ENCODE data around the gene ZNF846.
"Not testable (repeated sequence)": the region's sequence is repeated elsewhere in the genome, so short reads cannot be mapped to it uniquely, and the experiment has no call there.

ZNF846 gene

DNA sequence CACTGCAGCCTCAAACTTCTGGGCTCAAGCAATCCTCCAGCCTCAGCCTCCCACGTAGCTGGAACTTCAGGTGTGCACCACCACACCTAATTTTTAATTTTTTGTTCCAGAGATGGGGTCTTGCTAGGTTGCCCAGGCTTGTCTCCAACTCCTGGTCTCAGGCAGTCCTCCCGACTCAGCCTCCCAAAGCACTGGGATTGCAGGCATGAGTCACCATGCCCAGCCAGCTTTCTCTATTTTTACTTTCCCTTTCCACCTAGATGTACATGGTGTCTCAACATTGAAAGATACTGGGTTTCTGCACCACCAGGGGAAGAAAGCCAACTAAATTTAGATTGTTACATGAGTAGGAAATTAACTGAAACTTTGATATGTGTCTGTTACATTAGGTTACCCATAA is 13.8 kb upstream of the ZNF846 start:
- DNase-seq, result no peak

DNA sequence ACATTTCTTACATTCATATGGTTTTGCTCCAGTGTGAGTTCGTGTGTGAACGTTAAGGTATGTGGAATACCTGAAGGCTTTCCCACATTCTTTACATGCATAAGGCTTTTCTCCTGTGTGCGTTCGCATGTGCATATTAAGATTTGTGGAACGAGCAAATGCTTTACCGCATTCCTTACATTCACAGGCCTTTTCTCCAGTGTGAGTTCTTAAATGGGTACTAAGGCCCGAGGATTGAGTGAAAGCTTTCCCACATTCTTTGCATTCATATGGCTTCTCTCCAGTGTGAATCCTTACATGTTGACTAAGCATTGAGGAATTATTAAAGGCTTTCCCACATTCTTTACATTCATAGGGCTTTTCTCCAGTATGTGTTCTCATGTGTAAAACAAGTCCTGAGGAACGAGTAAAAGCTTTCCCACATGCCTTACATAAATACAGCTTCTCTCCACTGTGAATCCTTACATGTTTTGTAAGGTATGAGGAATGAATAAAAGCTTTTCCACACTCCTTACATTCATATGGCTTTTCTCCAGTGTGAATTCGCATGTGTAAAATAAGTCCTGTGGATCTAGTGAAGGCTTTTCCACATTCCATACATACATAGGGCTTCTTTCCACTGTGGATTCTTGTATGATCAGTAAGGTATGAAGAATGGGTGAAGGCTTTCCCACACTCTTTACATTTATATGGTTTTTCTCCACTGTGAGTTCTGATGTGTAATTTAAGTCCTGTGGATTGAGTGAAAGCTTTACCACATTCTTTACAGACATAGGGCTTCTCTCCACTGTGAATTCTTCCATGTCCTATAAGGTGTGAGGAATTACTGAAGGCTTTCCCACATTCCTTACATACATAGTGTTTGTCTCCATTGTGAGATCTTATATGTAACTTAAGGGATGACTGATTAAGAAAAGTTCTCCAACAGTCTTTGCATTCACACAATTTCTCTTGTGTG is 10.7 kb downstream of the ZNF846 start:
- no peak for DNase-seq

DNA sequence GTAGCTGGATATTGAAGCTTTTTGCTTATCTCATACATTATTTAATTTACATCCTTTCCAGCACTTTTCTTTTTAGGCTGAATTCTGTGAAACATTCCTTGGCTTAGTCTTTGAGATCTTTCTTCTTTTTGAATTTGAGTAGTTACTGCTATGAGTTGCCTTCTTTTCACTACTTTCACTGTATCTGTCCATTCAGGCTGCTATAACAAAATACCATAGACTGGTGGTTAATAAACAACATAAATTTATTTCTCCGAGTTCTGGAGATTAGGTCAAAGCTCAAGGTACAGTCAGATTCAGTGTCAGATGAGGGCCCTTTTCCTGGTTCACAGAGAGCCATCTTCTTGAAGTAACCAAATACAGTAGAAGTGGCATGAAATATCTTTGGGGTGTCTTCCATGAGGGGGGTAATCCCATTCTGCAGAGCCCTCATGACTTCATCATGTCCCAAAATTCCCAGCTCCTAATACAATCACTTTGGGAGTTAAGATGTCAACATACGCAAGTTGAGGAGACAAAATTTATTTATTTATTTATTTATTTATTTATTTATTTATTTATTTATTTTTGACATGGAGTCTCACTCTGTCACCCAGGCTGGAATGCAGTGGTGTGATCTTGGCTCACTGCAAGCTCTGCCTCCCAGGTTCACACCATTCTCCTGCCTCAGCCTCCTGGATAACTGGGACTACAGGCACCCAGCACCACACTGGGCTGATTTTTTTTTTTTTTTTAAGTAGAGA is 15.7 kb downstream of the ZNF846 start:
- no peak for DNase-seq

DNA sequence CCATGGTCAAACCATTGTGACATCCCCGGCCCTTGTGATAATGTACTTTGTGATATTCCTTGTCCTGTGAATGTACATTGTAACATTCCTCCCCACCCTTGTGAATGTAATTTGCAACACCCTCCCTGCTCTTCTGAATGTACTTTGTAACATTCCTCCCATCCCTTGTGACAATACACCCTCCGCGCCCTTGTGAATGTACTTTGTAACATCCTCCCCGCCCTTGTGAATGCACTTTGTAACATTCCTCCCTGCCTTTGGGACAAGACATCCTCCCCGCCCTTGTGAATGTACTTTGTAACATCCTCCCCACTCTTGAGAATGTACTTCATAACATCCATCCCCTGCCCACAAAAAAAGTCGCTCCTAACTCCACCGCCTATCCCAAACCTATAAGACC is 17.1 kb downstream of the ZNF846 start:
- no peak for DNase-seq

DNA sequence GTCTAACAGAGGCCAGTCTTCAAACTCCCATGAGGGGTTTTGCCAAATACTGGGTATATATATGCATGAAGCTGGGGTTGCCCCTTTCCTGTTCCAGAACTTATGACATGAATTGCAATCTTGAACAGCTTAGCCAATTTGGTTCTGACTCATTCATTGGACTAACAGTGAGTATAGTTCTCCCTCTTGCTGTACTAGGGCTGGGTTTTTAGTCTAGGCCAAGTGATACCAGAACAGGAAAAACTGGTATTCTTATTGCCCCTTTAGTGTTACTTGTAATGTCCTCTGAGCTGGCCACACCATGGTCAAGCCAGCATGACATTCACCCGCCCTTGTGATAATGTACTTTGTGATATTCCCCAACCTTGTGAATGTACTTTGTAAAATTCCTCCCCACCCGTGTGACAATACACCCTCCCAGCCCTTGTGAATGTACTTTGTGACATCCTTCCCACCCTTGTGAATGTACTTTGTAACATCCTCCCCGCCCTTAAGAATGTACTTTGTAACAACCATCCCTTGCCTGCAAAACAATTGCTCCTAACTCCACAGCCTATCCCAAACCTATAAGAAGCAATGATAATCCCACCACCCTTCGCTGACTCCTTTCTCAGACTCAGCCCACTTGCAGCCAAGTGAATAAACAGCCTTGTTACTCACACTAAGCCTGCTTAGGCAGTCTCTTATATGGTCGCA is 26.9 kb downstream of the ZNF846 start:
- no peak for DNase-seq

DNA sequence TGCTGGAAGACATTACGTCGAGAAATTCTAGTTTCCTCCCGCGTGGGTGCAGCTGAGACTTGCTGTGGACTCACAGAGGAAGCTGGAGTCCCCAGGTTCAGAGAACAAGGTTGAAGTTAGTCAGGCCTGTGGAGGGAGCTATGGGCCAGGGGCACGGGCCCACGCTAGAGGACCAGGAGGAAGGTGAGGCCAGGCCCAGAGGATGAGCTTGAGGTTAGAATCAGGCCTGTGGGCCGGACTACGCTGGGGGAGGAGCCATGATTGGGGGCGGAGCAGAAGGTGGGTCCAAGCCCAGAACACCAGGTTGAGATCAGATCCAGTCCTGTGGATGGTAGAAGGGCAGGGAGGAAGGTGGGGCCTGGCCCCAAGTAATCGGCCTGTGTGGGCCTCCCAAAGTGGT is 32.6 kb downstream of the ZNF846 start:
- DNase-seq, result no peak

DNA sequence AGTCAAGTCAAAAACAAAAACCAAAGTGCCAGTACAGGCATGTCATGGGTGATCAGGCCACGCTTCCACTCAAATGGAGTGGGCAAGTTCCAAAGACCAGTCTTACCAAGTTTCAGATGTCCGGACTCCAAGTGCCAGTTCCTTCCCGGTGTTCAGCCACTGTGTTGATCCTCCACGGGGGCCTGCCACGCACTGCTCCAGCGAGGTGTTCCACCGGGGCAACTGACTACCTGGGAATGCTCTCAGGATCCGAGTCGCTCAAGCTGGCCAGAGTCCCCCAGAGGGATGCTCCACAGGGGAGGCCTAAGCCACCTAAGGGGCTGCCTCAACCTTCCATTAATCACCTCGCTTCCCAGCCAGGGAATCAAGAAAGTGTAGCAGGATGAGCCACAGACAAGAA is 38.5 kb downstream of the ZNF846 start:
- not testable (repeated sequence) for DNase-seq

DNA sequence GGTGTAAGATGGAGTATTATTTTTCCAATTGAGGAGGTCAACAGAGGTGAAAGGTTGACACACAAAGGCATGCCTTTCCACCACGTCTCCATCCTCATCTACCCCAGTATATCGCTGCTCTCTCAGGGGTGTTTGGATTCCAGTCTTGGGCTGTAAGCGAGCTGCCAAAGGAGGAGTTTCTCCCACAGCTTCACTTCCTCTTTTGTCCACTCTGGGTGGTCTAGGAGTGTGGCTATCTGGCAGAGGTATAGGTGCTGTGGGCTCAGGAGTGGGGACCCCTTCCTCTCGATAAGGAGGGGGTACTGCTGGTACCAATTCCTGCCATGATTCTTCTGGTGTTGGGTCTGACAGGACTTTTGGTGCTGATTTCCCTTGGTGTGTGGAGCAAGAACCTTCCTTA is 39.4 kb downstream of the ZNF846 start:
- no peak for DNase-seq

DNA sequence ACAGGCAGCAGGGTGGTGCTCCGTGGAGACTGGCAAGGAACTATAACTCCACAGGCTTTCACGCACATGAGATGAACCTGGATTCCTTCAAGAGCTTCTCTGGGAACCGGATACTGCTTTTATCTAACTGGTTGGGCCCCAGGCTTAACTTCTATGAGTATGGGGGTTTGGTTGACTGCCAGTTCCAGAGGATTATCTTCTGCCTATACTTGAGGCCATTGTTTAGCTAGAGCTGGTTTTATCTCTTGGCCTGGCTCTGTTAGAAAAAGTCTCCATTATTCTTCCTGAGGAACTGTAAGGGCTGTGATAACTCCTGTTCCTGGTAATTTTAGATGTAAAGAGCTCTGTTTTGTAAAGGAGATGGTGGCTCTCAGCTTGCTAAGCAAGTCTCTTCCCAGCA is 40.9 kb downstream of the ZNF846 start:
- no peak for DNase-seq

DNA sequence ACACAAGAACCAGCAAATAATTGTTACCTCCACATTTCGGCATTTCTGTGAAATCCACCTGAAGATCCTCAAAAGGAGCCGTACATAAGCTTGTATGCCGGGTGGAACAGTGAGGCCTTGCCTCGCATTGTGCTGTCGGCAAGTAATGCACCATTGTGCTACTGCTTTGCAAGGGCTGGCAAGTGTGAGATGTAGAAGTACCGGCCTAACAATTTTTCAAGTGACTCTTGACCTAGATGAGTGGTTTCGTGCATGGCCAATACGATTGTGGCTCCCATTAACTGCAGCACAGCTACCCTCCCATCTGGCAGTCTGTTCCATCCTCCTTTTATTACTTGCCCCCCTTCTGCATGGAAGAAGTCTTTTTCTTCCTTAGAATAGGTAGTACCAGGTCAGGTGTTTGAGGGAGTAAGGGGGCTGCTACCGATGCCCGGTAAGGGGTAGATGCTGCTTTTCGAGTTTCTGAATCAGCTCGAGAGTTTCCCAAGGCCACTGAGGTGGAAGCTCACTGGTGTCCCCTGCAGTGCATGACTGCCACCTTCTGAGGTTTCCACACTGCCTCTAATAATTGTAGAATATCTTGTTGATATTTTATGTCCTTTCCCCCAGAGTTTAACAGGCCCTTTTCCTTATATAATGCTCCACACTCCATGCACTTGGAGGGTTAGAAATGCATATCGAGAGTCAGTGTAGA is 42.9 kb downstream of the ZNF846 start:
- DNase-seq, result not testable (repeated sequence)

DNA sequence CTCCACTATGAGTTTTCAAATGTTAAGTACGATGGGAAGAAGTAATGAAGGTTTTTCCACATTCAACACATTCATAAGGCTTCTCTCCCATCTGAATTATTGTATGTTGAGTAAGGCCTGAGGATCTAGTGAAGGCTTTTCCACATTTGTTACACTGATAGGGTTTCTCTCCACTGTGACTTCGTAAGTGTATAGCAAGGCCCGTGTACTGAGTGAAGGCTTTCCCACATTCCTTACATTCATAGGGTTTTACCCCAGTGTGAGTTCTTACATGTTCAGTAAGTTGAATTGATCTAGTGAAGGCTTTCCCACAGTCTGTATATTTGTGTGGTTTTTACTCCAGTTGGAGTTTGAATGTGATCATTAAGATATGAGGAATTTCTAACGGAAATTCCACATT is 44.4 kb downstream of the ZNF846 start:
- no peak for DNase-seq

DNA sequence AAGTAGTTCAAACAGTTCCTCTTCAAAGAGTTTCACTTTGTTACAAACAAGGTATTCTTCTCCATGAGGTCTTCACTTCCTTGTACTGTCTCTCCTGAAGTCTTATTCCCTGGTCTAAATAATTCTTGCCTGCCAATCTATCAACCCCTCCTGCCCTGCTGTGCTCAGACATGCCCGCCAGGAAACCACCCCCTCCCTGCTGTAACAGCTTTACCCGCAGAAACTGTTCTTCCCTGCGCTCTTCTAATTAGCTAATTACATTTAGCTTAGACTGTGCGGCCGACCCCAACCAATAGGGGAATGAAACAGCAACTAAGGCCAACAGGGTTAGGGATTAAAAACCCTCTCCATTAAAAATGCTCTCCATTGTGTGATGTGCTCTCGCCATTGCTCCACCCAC is 46.7 kb downstream of the ZNF846 start:
- no peak for DNase-seq

DNA sequence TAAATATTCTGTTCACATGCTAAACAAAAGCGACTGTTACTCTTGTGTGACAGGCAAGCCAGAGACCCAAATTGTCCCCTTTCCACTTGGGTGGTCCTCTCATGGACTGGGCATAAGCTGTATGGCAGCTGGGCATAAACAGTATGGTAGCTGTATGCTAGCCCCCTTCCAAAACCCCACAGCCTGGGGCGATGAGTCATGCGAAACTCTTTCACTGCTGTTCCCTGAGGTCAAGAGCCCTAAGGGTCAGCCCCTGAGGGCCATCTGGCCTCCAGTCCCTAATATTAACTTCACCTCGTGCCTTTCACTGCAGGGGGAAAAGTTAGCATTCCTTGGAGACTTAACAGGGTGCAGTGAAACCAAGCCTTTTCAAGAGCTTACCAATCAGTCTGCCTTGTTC is 48.0 kb downstream of the ZNF846 start:
- no peak for DNase-seq

DNA sequence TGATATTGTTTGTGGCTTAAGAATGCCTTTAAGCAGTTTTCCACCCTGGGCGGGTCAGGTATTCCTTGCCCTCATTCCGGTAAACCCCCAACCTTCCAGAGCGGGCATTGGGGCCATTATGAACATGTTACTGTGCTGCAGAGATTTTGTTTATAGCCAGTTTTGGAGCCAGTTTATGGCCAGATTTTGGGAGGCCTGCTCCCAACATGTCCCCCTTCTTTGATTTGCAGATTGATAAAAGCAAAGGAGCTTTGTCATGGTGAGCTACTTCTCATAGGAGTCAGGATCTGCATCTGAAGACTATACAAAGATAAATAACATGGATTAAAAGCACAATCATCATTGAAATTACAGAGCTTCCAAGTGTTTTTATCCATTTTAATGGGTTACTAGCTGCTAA is 56.7 kb downstream of the ZNF846 start:
- DNase-seq, result no peak

DNA sequence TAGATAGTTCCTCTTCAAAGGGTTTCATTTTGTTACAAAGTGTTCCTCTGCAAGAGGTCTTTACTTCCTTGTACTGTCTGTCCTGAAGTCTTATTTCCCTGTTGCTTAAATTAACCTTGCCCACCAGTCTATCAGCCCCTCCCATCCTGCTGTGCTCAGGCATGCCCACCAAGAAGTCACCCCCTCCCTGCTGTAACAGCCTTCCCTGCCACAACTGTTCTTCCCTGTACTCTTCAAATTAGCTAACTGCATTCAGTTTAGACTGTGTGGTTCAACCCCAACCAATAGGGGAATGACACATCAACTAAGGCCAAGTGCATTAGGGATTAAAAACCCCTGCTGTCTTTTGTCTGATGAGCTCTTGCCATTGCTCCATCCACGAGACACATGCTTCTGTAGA is 59.2 kb downstream of the ZNF846 start:
- DNase-seq, result no peak

DNA sequence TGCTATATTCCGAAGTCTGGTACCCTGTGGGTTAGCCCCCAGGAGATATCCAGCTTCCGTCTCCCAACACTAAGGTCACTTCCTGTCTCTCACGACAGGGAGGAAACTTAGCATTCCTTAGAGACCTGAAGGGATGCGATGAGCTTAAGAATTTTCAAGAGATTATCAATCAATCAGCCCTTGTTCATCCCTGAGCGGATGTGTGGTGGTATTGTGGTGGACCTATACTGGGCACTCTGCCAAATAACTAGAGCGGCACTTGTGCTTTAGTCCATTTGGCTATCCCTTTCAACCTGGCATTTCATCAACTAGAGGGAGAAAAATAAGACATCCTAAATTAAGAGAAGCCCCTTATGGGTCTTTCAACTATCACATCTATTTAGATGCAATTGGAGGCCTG is 62.7 kb downstream of the ZNF846 start:
- no peak for DNase-seq

DNA sequence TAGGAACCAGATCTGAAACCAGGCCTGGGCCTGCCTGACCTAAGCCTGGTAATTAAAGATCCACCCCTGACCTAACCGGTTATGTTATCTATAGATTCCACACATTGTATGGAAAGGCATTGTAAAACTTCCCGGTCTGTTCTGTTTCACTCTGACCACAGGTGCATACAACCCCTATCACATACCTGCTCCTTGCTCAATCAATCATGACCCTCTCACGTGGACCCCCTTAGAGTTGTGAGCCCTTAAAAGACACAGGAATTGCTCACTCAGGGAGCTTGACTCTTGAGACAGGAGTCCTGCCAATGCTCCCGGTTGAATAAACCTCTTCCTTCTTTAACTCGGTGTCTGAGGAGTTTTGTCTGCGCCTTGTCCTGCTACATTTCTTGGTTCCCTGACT is 66.4 kb downstream of the ZNF846 start:
- DNase-seq, result no peak
